ENCODE measurements around the gene TUBG1. TPM values are rescaled to one million over a fixed set of nuclear protein-coding genes. Genes with fewer than 3 reads are reported as not detected.
A peak's percentile ranks its signal among the peaks of the same experiment; 100 is the strongest.

Gene TUBG1
- 13.0 TPM for total RNA-seq

DNA sequence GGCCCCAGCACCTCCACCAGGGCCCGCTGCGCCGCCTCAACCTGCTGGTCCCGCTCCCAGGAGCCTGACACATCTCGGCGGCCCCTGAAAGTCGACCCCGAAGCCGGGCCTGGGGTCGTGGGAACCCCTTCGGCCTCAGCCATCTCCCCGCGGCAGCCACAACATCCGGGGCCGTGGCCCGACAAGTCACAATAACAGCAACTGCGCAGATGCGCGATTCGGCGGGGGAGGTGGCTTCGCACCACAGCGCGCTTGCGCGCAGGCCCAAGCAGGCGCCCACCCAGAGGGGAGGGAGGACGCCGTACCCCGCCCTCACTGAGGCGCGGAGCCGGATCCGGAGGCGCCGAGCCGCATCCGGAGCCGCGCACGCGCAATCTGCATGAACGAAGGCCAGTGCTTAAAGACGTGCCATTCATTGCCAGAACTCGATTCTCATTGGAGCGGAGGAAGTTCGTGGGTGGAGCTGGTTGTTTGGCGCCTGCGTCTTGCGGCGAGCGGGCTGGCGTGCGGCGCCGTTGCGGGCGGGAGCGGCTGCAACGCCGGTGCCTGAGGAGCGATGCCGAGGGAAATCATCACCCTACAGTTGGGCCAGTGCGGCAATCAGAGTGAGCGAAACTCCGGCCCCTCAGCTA, at the start of gene TUBG1, which contains the start of gene RETREG3:
Gene TUBG1, plus strand, starts transcription at position 502 of the 632 bp plus-strand sequence. Its CDS starts 55 bp downstream, at position 557.
Gene RETREG3, minus strand, starts transcription at position 193 of the 632 bp plus-strand sequence. Its CDS starts 50 bp downstream, at position 143.
- peak within 1 kb of the TSS; percentile 93 for H3K27ac ChIP-seq (ENCODE audit: low read depth, low read length)
- H3K4me3 ChIP-seq (ENCODE audit: low read length in 3 of 3), result peak within 1 kb of the TSS; percentile 97 to 98 (median 98)
- peak within 1 kb of the TSS; percentile 96 to 99 (median 98) for H3K9ac ChIP-seq (ENCODE audit: low read depth in 1 of 3, low read length in 3 of 3)
- peaks cover 21 to 23% (median 23%) of the 10 kb centered on the region in 3 donors for H3K36me3 ChIP-seq (ENCODE audit: control insufficient read depth in 3 of 3, insufficient read depth in 3 of 3, low read length in 3 of 3)
- H3K27me3 ChIP-seq (ENCODE audit: control insufficient read depth in 3 of 3, insufficient read depth in 3 of 3, low read length in 3 of 3), result no peaks in the 10 kb centered on the region
- peaks cover 30 to 38% (median 32%) of the 10 kb centered on the region in 3 donors for H3K4me1 ChIP-seq (ENCODE audit: control insufficient read depth in 3 of 3, insufficient read depth in 3 of 3, low read length in 3 of 3)
- H3K9me3 ChIP-seq (ENCODE audit: control insufficient read depth in 3 of 3, low read length in 3 of 3), result no peaks in the 10 kb centered on the region

DNA sequence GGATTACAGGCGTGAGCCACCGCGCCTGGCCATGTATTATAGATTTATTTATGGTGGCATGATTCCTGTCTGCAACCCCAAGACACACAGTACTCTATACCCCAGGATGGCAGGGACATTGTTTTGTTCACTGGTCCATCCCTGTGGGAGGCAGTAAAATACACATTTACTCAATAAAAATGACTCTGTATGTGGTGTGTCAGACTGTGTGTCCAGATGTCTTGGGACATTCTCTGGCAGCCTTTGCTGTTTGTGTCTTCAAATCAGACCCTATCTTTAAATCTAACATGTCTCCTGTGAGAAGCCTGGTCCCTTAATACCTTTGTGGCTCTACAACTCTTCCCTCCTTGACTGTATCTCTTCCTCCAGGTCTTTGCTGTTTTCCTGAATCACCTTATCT, 49.2 kb upstream of the TUBG1 start:
- H3K27me3 ChIP-seq (ENCODE audit: control insufficient read depth in 3 of 3, insufficient read depth in 3 of 3, low read length in 3 of 3), result no peaks in the 10 kb centered on the region
- H3K36me3 ChIP-seq (ENCODE audit: control insufficient read depth in 3 of 3, insufficient read depth in 3 of 3, low read length in 3 of 3), result peaks cover 13 to 16% (median 16%) of the 10 kb centered on the region in 3 donors
- peaks cover 30 to 40% (median 34%) of the 10 kb centered on the region in 3 donors for H3K4me1 ChIP-seq (ENCODE audit: control insufficient read depth in 3 of 3, insufficient read depth in 3 of 3, low read length in 3 of 3)
- no peak overlapping the region for H3K4me3 ChIP-seq (ENCODE audit: low read length in 3 of 3)
- H3K9me3 ChIP-seq (ENCODE audit: control insufficient read depth in 3 of 3, low read length in 3 of 3), result no peaks in the 10 kb centered on the region
- no peak overlapping the region for H3K27ac ChIP-seq (ENCODE audit: low read depth, low read length)
- peak overlapping the region in 1 of 3 donors; percentile 23 for H3K9ac ChIP-seq (ENCODE audit: low read depth in 1 of 3, low read length in 3 of 3)

DNA sequence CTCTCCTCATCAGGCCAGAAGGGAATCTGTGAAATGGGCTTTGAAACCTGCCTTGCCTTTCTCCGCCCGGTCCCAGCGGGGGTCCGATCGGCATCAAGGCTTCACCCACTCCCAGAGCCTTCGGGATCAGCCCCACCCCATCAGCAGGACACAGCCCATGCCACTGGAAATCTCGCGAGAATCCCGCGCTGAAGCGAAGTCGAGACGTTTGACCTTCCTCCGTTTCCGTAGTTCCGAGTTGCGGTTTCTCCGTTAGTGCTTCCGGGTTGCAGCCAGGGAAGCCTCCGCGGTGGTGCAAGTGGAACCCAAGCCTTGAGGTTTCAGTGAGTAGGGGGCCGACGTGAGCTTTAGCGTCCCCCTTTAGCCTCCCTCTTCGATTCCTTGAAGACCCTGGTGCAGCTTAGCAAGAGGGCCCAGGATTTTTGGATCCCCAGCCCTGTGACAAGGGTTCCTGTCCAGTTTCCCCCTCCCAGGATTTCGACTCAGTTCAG, 47.5 kb upstream of the TUBG1 start, which contains the start of gene COASY:
Gene COASY, plus strand, starts transcription at position 252 of the 491 bp plus-strand sequence. CDS start 475 bp downstream, outside the sequence.
- peak within 1 kb of the TSS; percentile 85 to 98 (median 92) for H3K4me3 ChIP-seq (ENCODE audit: low read length in 3 of 3)
- H3K9me3 ChIP-seq (ENCODE audit: control insufficient read depth in 3 of 3, low read length in 3 of 3), result no peaks in the 10 kb centered on the region
- peaks cover 22 to 25% (median 25%) of the 10 kb centered on the region in 3 donors for H3K36me3 ChIP-seq (ENCODE audit: control insufficient read depth in 3 of 3, insufficient read depth in 3 of 3, low read length in 3 of 3)
- H3K9ac ChIP-seq (ENCODE audit: low read depth in 1 of 3, low read length in 3 of 3), result peak within 1 kb of the TSS; percentile 92 to 98 (median 95)
- no peaks in the 10 kb centered on the region for H3K27me3 ChIP-seq (ENCODE audit: control insufficient read depth in 3 of 3, insufficient read depth in 3 of 3, low read length in 3 of 3)
- H3K4me1 ChIP-seq (ENCODE audit: control insufficient read depth in 3 of 3, insufficient read depth in 3 of 3, low read length in 3 of 3), result peaks cover 35 to 51% (median 40%) of the 10 kb centered on the region in 3 donors
- peak within 1 kb of the TSS; percentile 85 for H3K27ac ChIP-seq (ENCODE audit: low read depth, low read length)

DNA sequence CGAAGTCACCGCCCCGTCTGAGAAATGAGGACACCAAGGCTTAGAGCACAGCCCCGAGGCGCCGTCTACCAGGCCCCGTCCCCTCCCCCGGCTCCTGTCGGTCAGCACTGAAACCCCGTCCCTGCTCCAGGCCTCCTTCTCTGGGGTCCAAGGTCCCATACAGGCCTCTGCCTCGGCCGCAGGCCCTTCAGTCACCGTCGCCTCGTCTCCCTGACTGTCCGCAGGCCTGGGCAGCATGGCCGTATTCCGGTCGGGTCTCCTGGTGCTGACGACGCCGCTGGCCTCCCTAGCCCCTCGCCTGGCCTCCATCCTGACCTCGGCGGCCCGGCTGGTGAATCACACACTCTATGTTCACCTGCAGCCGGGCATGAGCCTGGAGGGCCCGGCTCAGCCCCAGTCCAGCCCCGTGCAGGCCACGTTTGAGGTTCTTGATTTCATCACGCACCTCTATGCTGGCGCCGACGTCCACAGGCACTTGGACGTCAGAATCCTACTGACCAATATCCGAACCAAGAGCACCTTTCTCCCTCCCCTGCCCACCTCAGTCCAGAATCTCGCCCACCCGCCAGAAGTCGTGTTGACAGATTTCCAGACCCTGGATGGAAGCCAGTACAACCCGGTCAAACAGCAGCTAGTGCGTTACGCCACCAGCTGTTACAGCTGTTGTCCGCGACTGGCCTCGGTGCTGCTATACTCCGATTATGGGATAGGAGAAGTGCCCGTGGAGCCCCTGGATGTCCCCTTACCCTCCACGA, 46.9 kb upstream of the TUBG1 start:
- Histone ChIP-seq H3K4me3 (ENCODE audit: low read length in 3 of 3) (peak overlapping the region; percentile 85 to 98 (median 92)), H3K36me3 (ENCODE audit: control insufficient read depth in 3 of 3, insufficient read depth in 3 of 3, low read length in 3 of 3) (peaks cover 22 to 25% (median 25%) of the 10 kb centered on the region in 3 donors), H3K27me3 (ENCODE audit: control insufficient read depth in 3 of 3, insufficient read depth in 3 of 3, low read length in 3 of 3) (no peaks in the 10 kb centered on the region), H3K9me3 (ENCODE audit: control insufficient read depth in 3 of 3, low read length in 3 of 3) (no peaks in the 10 kb centered on the region), H3K9ac (ENCODE audit: low read depth in 1 of 3, low read length in 3 of 3) (peak overlapping the region; percentile 92 to 98 (median 95)), H3K27ac (ENCODE audit: low read depth, low read length) (peak overlapping the region; percentile 85), H3K4me1 (ENCODE audit: control insufficient read depth in 3 of 3, insufficient read depth in 3 of 3, low read length in 3 of 3) (peaks cover 38 to 55% (median 43%) of the 10 kb centered on the region in 3 donors)

DNA sequence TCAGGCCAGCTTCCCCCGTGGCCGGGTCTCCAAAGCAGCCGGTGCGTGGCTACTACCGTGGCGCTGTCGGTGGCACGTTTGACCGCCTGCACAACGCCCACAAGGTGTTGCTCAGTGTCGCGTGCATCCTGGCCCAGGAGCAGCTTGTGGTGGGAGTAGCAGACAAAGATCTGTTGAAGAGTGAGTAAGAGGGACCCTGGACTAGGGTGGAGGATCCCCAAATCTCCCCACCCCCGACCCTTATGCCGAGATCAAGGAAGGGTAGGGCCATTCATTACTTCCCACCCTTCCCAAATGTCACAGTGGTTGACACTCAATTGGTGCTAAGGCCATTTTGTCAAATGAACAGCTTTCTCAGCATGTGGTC, 46.4 kb upstream of the TUBG1 start:
- Histone ChIP-seq H3K9me3 (ENCODE audit: control insufficient read depth in 3 of 3, low read length in 3 of 3) (no peaks in the 10 kb centered on the region), H3K9ac (ENCODE audit: low read depth in 1 of 3, low read length in 3 of 3) (peak overlapping the region; percentile 92 to 98 (median 95)), H3K4me1 (ENCODE audit: control insufficient read depth in 3 of 3, insufficient read depth in 3 of 3, low read length in 3 of 3) (peaks cover 42 to 60% (median 47%) of the 10 kb centered on the region in 3 donors), H3K4me3 (ENCODE audit: low read length in 3 of 3) (peak overlapping the region; percentile 85 to 98 (median 92)), H3K27ac (ENCODE audit: low read depth, low read length) (peak overlapping the region; percentile 85), H3K27me3 (ENCODE audit: control insufficient read depth in 3 of 3, insufficient read depth in 3 of 3, low read length in 3 of 3) (no peaks in the 10 kb centered on the region), H3K36me3 (ENCODE audit: control insufficient read depth in 3 of 3, insufficient read depth in 3 of 3, low read length in 3 of 3) (peaks cover 22 to 25% (median 25%) of the 10 kb centered on the region in 3 donors)

DNA sequence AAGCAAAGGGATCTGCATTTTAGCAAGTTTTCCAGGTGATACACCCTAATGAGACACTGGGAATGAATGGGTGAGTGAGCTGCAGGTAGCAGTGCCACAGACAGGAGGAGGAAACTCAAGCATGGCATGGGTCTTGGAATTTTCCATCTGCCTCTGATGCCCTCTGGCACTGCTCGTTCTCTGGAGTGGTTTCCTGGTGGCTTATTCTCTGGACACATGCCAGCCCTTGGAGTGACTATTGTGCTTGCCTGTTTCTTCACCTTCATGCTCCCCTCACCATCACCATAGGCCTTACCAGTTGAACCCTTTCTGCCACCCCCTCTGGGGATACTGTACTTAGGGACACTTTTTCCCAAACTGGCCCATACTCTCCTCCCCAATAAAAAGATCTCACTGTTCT, 45.9 kb upstream of the TUBG1 start:
- H3K36me3 ChIP-seq (ENCODE audit: control insufficient read depth in 3 of 3, insufficient read depth in 3 of 3, low read length in 3 of 3), result peaks cover 25 to 28% (median 27%) of the 10 kb centered on the region in 3 donors
- peaks cover 45 to 60% (median 50%) of the 10 kb centered on the region in 3 donors for H3K4me1 ChIP-seq (ENCODE audit: control insufficient read depth in 3 of 3, insufficient read depth in 3 of 3, low read length in 3 of 3)
- no peaks in the 10 kb centered on the region for H3K27me3 ChIP-seq (ENCODE audit: control insufficient read depth in 3 of 3, insufficient read depth in 3 of 3, low read length in 3 of 3)
- H3K27ac ChIP-seq (ENCODE audit: low read depth, low read length), result peak overlapping the region; percentile 85
- peak overlapping the region; percentile 85 to 98 (median 92) for H3K4me3 ChIP-seq (ENCODE audit: low read length in 3 of 3)
- H3K9me3 ChIP-seq (ENCODE audit: control insufficient read depth in 3 of 3, low read length in 3 of 3), result no peaks in the 10 kb centered on the region
- peak overlapping the region; percentile 92 to 98 (median 95) for H3K9ac ChIP-seq (ENCODE audit: low read depth in 1 of 3, low read length in 3 of 3)

DNA sequence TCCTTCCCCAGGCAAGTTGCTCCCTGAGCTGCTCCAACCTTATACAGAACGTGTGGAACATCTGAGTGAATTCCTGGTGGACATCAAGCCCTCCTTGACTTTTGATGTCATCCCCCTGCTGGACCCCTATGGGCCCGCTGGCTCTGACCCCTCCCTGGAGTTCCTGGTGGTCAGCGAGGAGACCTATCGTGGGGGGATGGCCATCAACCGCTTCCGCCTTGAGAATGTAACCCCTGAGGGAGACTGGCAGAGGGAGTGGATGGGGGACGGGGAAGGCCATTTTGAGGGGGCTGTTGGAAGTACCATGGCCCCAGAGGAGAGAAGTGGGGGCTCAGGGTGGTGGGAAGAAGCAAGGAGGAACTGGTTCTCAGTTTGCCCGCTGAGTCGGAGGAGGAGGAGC, 45.5 kb upstream of the TUBG1 start:
- peak overlapping the region; percentile 41 to 98 (median 92) for H3K4me3 ChIP-seq (ENCODE audit: low read length in 3 of 3)
- H3K27ac ChIP-seq (ENCODE audit: low read depth, low read length), result no peak overlapping the region

DNA sequence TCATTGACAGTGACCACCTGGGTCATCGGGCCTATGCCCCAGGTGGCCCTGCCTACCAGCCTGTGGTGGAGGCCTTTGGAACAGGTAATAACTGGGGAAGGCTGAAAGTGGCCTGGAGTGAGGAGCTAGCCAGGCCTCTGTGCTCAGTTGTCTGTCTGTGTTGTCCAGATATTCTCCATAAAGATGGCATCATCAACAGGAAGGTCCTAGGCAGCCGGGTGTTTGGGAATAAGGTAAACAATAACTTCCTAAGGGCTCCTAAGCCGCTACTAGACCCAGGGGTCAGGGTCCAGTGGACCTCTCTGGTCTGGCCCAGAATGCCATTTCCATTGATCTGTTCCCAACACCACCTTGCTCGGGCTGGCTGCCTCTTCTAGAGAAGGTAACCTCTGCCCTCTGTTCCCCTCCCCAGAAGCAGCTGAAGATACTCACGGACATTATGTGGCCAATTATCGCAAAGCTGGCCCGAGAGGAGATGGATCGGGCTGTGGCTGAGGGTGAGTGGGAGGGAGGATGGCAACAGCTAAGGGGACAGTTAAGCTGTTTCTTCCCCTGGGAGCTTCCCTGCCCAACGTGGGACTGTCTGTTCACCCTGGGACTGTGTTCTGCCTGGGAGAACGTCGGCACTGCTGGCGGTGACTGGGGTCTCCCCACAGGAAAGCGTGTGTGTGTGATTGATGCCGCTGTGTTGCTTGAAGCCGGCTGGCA, 44.5 kb upstream of the TUBG1 start:
- Histone ChIP-seq H3K9me3 (ENCODE audit: control insufficient read depth in 3 of 3, low read length in 3 of 3) (no peaks in the 10 kb centered on the region), H3K27ac (ENCODE audit: low read depth, low read length) (no peak overlapping the region), H3K4me1 (ENCODE audit: control insufficient read depth in 3 of 3, insufficient read depth in 3 of 3, low read length in 3 of 3) (peaks cover 45 to 60% (median 55%) of the 10 kb centered on the region in 3 donors), H3K9ac (ENCODE audit: low read depth in 1 of 3, low read length in 3 of 3) (peak overlapping the region in 1 of 3 donors; percentile 98), H3K36me3 (ENCODE audit: control insufficient read depth in 3 of 3, insufficient read depth in 3 of 3, low read length in 3 of 3) (peaks cover 40 to 42% (median 42%) of the 10 kb centered on the region in 3 donors), H3K4me3 (ENCODE audit: low read length in 3 of 3) (no peak overlapping the region), H3K27me3 (ENCODE audit: control insufficient read depth in 3 of 3, insufficient read depth in 3 of 3, low read length in 3 of 3) (no peaks in the 10 kb centered on the region)

More for the DNA sequence above, 45.5 kb upstream of the TUBG1 start:
- peaks cover 45 to 60% (median 54%) of the 10 kb centered on the region in 3 donors for H3K4me1 ChIP-seq (ENCODE audit: control insufficient read depth in 3 of 3, insufficient read depth in 3 of 3, low read length in 3 of 3)
- no peaks in the 10 kb centered on the region for H3K9me3 ChIP-seq (ENCODE audit: control insufficient read depth in 3 of 3, low read length in 3 of 3)
- no peaks in the 10 kb centered on the region for H3K27me3 ChIP-seq (ENCODE audit: control insufficient read depth in 3 of 3, insufficient read depth in 3 of 3, low read length in 3 of 3)
- peak overlapping the region in 2 of 3 donors; percentile 92 to 98 for H3K9ac ChIP-seq (ENCODE audit: low read depth in 1 of 3, low read length in 3 of 3)
- peaks cover 29 to 32% (median 31%) of the 10 kb centered on the region in 3 donors for H3K36me3 ChIP-seq (ENCODE audit: control insufficient read depth in 3 of 3, insufficient read depth in 3 of 3, low read length in 3 of 3)

DNA sequence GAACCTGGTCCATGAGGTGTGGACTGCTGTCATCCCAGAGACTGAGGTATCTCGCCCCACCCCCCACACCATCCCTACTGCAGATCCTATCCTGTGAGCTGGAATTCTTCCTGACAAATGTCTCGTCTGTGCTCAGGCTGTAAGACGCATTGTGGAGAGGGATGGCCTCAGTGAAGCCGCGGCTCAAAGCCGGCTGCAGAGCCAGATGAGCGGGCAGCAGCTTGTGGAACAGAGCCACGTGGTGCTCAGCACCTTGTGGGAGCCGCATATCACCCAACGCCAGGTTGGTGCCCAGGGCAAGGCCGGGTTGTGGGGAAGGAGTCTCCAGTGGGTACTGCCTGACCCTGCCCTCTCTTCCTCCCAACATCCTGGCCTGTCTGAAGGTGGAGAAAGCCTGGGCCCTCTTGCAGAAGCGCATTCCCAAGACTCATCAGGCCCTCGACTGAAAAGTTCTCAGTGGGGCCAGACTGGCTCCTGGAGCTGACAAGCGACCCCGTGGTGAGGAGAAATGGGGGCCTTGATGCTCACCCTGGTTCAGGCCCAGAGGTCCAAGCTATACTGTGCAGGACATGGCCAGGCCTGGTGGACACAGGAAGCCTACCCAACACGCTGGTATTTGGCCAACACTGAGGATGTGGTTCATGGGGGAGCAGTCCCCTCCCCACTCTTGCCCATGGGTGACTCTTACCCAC, 43.8 kb upstream of the TUBG1 start:
- peaks cover 43 to 49% (median 44%) of the 10 kb centered on the region in 3 donors for H3K36me3 ChIP-seq (ENCODE audit: control insufficient read depth in 3 of 3, insufficient read depth in 3 of 3, low read length in 3 of 3)
- no peaks in the 10 kb centered on the region for H3K27me3 ChIP-seq (ENCODE audit: control insufficient read depth in 3 of 3, insufficient read depth in 3 of 3, low read length in 3 of 3)
- H3K9me3 ChIP-seq (ENCODE audit: control insufficient read depth in 3 of 3, low read length in 3 of 3), result no peaks in the 10 kb centered on the region
- peaks cover 45 to 60% (median 55%) of the 10 kb centered on the region in 3 donors for H3K4me1 ChIP-seq (ENCODE audit: control insufficient read depth in 3 of 3, insufficient read depth in 3 of 3, low read length in 3 of 3)
- H3K27ac ChIP-seq (ENCODE audit: low read depth, low read length), result peak overlapping the region; percentile 81
- H3K9ac ChIP-seq (ENCODE audit: low read depth in 1 of 3, low read length in 3 of 3), result peak overlapping the region in 1 of 3 donors; percentile 95
- peak overlapping the region in 1 of 3 donors; percentile 91 for H3K4me3 ChIP-seq (ENCODE audit: low read length in 3 of 3)

Data from skeletal muscle tissue (tissue), 4 donors.